HG03108 (cell line): ENCODE data around the gene IGFBP2.

Experiments used
- ATAC-seq: cut with Tn5 transposase; IDR thresholded peaks from one replicate; pipeline ENCODE4 v1.9.1; 2021; ENCODE audit warnings: moderate library complexity; ENCODE audit not compliant: unreplicated experiment

IGFBP2 gene

GRCh38 chr2:216661051-216661450 is 27.8 kb downstream of the IGFBP2 start:
- no peak for ATAC-seq

- ATAC-seq, result no peak
Observed at GRCh38 chr2:216661639-216662375, 28.6 kb downstream of the IGFBP2 start.

- no peak for ATAC-seq
Observed at GRCh38 chr2:216663106-216663505, 29.9 kb downstream of the IGFBP2 start.

GRCh38 chr2:216663846-216664245 is 30.6 kb downstream of the IGFBP2 start:
- no peak for ATAC-seq

- ATAC-seq, result no peak
Observed at GRCh38 chr2:216664593-216665034, 31.4 kb downstream of the IGFBP2 start.

GRCh38 chr2:216665242-216665641 is 32.0 kb downstream of the IGFBP2 start:
- ATAC-seq, result no peak

GRCh38 chr2:216665717-216666116 is 32.5 kb downstream of the IGFBP2 start:
- no peak for ATAC-seq

GRCh38 chr2:216666461-216667233 is 33.4 kb downstream of the IGFBP2 start:
- peak; percentile 68 for ATAC-seq

GRCh38 chr2:216670266-216671080 is 37.3 kb downstream of the IGFBP2 start:
- no peak for ATAC-seq

- ATAC-seq, result no peak
Observed at GRCh38 chr2:216671081-216671411, 37.8 kb downstream of the IGFBP2 start.

GRCh38 chr2:216671791-216672343 is 38.6 kb downstream of the IGFBP2 start:
- ATAC-seq, result no peak

- ATAC-seq, result no peak
Observed at GRCh38 chr2:216672466-216672865, 39.2 kb downstream of the IGFBP2 start.

GRCh38 chr2:216673021-216673420 is 39.8 kb downstream of the IGFBP2 start:
- no peak for ATAC-seq

GRCh38 chr2:216673609-216674008 is 40.4 kb downstream of the IGFBP2 start:
- no peak for ATAC-seq

- ATAC-seq, result no peak
Observed at GRCh38 chr2:216674376-216674775, 41.2 kb downstream of the IGFBP2 start.

- ATAC-seq, result no peak
Observed at GRCh38 chr2:216676630-216677029, 43.4 kb downstream of the IGFBP2 start.

GRCh38 chr2:216677439-216678097 is 44.3 kb downstream of the IGFBP2 start:
- ATAC-seq, result no peak

- no peak for ATAC-seq
Observed at GRCh38 chr2:216678098-216678465, 44.9 kb downstream of the IGFBP2 start.

GRCh38 chr2:216678813-216679657 is 45.8 kb downstream of the IGFBP2 start:
- no peak for ATAC-seq

- no peak for ATAC-seq
Observed at GRCh38 chr2:216679658-216680024, 46.4 kb downstream of the IGFBP2 start.
